DOHH2 (cell line): ENCODE measurements around the gene RAPGEF5.

ENCODE experiments used
- H3F3A ChIP-seq: fragments of 200-600 bp; sonication (generic), shearing (Covaris generic); 2 replicates; pipeline ENCODE4 v1.6.0; 2016; ENCODE audit warnings: antibody characterized with exemption, mild to moderate bottlenecking; ENCODE audit not compliant: control insufficient read depth, insufficient read depth
- H3K27ac ChIP-seq: fragments of 200-600 bp; sonication (generic); 2 replicates; pipeline ENCODE4 v1.5.1; 2014; ENCODE audit warnings: low read depth, mild to moderate bottlenecking, low read length, moderate library complexity
- H3K27me3 ChIP-seq: fragments of 200-600 bp; sonication (generic); 2 replicates; pipeline ENCODE4 v1.6.1; 2014; ENCODE audit warnings: mild to moderate bottlenecking, low read length, mixed read lengths; ENCODE audit not compliant: control insufficient read depth
- H3K36me3 ChIP-seq: fragments of 200-600 bp; sonication (generic); 2 replicates; pipeline ENCODE4 v1.6.1; 2014; ENCODE audit warnings: mild to moderate bottlenecking, low read length, moderate library complexity, mixed read lengths; ENCODE audit not compliant: control insufficient read depth
- H3K4me1 ChIP-seq: fragments of 200-600 bp; sonication (generic); 2 replicates; pipeline ENCODE4 v1.6.1; 2014; ENCODE audit warnings: mild to moderate bottlenecking, low read length, mixed read lengths; ENCODE audit not compliant: control insufficient read depth
- H3K4me2 ChIP-seq: fragments of 200-600 bp; sonication (generic); 2 replicates; pipeline ENCODE4 v1.6.0; 2014; ENCODE audit warnings: mild to moderate bottlenecking, low read length, moderate library complexity
- H3K4me3 ChIP-seq: fragments of 200-600 bp; sonication (generic); 2 replicates; pipeline ENCODE4 v1.5.1; 2014; ENCODE audit warnings: mild to moderate bottlenecking, low read length, mixed read lengths
- H3K79me2 ChIP-seq: fragments of 200-600 bp; sonication (generic); 2 replicates; pipeline ENCODE4 v1.6.1; 2014; ENCODE audit warnings: mild to moderate bottlenecking, low read length, mixed read lengths; ENCODE audit not compliant: control insufficient read depth
- H3K9me2 ChIP-seq: fragments of 200-600 bp; sonication (generic); replicated peaks from 2 replicates; pipeline ENCODE4 v1.6.1; 2014; ENCODE audit warnings: mild to moderate bottlenecking, low read length, mixed read lengths; ENCODE audit not compliant: control insufficient read depth
- H3K9me3 ChIP-seq: fragments of 200-600 bp; sonication (generic); 2 replicates; pipeline ENCODE4 v1.6.1; 2014; ENCODE audit warnings: antibody characterized with exemption, low read length, mixed read lengths; ENCODE audit not compliant: control insufficient read depth, insufficient read depth
- H4K20me1 ChIP-seq: fragments of 200-600 bp; sonication (generic); 2 replicates; pipeline ENCODE4 v1.6.0; 2014; ENCODE audit warnings: low read depth, mild to moderate bottlenecking, antibody characterized with exemption, low read length, moderate library complexity; ENCODE audit not compliant: control insufficient read depth, insufficient read depth
- CTCF ChIP-seq: fragments of 200-600 bp; sonication (generic); IDR thresholded peaks from one replicate; pipeline ENCODE4 v1.5.1; 2014; ENCODE audit warnings: antibody characterized with exemption, mild to moderate bottlenecking, low read depth, low read length; ENCODE audit not compliant: poor library complexity, severe bottlenecking
- EZH2phosphoT487 ChIP-seq: fragments of 200-600 bp; sonication (generic); IDR thresholded peaks from 2 replicates; pipeline ENCODE4 v1.6.1; 2017; ENCODE audit warnings: borderline replicate concordance, mild to moderate bottlenecking, antibody characterized with exemption, low read length, moderate library complexity, mixed read lengths

RAPGEF5 gene

GRCh38 chr7:22358820-22359697 is 2.1 kb upstream of the RAPGEF5 start:
- H3K36me3 ChIP-seq, result peaks cover 38% of the 10 kb centered on the region
- peak overlapping the region; percentile 6; the same call in 1 of the 2 replicates for H3K4me2 ChIP-seq
- TF ChIP-seq CTCF (no peak), EZH2phosphoT487 (no peak)
- H3K27me3 ChIP-seq, result no peaks in the 10 kb centered on the region
- peaks cover 19% of the 10 kb centered on the region for H4K20me1 ChIP-seq
- H3K79me2 ChIP-seq, result peaks cover 54% of the 10 kb centered on the region
- no peaks in the 10 kb centered on the region for H3K9me2 ChIP-seq
- H3K27ac ChIP-seq, result no peak overlapping the region
- peaks cover 2% of the 10 kb centered on the region for H3K9me3 ChIP-seq
- peaks cover 34% of the 10 kb centered on the region for H3F3A ChIP-seq
- peaks cover 72% of the 10 kb centered on the region for H3K4me1 ChIP-seq
- H3K4me3 ChIP-seq, result no peak overlapping the region

GRCh38 chr7:22357311-22358175 is 589 bp upstream of the RAPGEF5 start:
- peaks cover 32% of the 10 kb centered on the region for H4K20me1 ChIP-seq
- H3K27ac ChIP-seq, result peak overlapping the region; percentile 61
- H3K4me2 ChIP-seq, result peak overlapping the region; percentile 76
- H3K9me3 ChIP-seq, result peaks cover 10% of the 10 kb centered on the region
- peak overlapping the region; percentile 92 for H3K4me3 ChIP-seq
- H3K4me1 ChIP-seq, result peaks cover 74% of the 10 kb centered on the region
- no peaks in the 10 kb centered on the region for H3K9me2 ChIP-seq
- H3K36me3 ChIP-seq, result peaks cover 53% of the 10 kb centered on the region
- no peaks in the 10 kb centered on the region for H3K27me3 ChIP-seq
- peaks cover 23% of the 10 kb centered on the region for H3F3A ChIP-seq
- H3K79me2 ChIP-seq, result peaks cover 69% of the 10 kb centered on the region
- no peak for TF ChIP-seq CTCF
- TF ChIP-seq EZH2phosphoT487, result no peak

GRCh38 chr7:22356010-22356691 is 803 bp downstream of the RAPGEF5 start:
- Histone ChIP-seq H3K36me3 (peaks cover 59% of the 10 kb centered on the region), H3K9me2 (no peaks in the 10 kb centered on the region), H4K20me1 (peaks cover 46% of the 10 kb centered on the region), H3K27ac (peak overlapping the region; percentile 85), H3K4me2 (peak overlapping the region; percentile 86), H3K27me3 (no peaks in the 10 kb centered on the region), H3K9me3 (peaks cover 10% of the 10 kb centered on the region), H3K79me2 (peaks cover 74% of the 10 kb centered on the region), H3K4me3 (peak overlapping the region; percentile 92), H3F3A (peaks cover 17% of the 10 kb centered on the region), H3K4me1 (peaks cover 74% of the 10 kb centered on the region)
- TF ChIP-seq EZH2phosphoT487, result no peak
- no peak for TF ChIP-seq CTCF
